Tibial artery (tissue), 4 donors: ENCODE data around the gene SLC35F2.

Source experiments
- DNase-seq, 2 donors: peaks; one replicate each; pipeline ENCODE4 v3.0.0-alpha.2; 2019
- H3K27ac ChIP-seq, 2 donors: fragments of 200-600 bp; sonication (generic) in 1 of 2; 1 replicate in 1 of 2; 2 replicates in 1 of 2; pipeline ENCODE4 v1.5.1; 2018 to 2019; ENCODE audit warnings: mild to moderate bottlenecking in 1 of 2
- H3K27me3 ChIP-seq, 2 donors: fragments of 200-600 bp; sonication (generic) in 1 of 2; one replicate each; pipeline versions ENCODE4 v1.5.1 to v1.6.0; 2016 to 2019
- H3K36me3 ChIP-seq, 3 donors: fragments of 200-600 bp; sonication (generic) in 2 of 3; one replicate each; pipeline ENCODE4 v1.5.1; 2016 to 2019; ENCODE audit warnings: mild to moderate bottlenecking in 2 of 3
- H3K4me1 ChIP-seq, 4 donors: fragments of 200-600 bp; sonication (generic) in 2 of 4; 1 replicate in 3 of 4; 2 replicates in 1 of 4; pipeline ENCODE4 v1.5.1; 2016 to 2019
- H3K4me3 ChIP-seq, 2 donors: fragments of 200-600 bp; sonication (generic) in 1 of 2; 1 replicate in 1 of 2; 2 replicates in 1 of 2; pipeline ENCODE4 v1.5.1; 2018 to 2019; ENCODE audit warnings: mild to moderate bottlenecking in 2 of 2
- H3K9me3 ChIP-seq, 3 donors: fragments of 200-600 bp; sonication (generic) in 1 of 3; one replicate each; pipeline ENCODE4 v1.5.1; 2016 to 2019
- intact Hi-C: fragments of 100-400 bp; cut with DNase I; formaldehyde crosslinking; loops from one replicate; pipeline ENCODE4 v1.15.0; 2023; ENCODE audit warnings: low total_unique reads
- TF ChIP-seq, protein P1 (sequence below), 2 experiments: fragments of 200-600 bp in 1 of 2; fragments of 450-650 bp in 1 of 2; IDR thresholded peaks; one replicate each; pipeline ENCODE4 v1.5.1; 2017 to 2019; ENCODE audit warnings: antibody characterized with exemption in 2 of 2, mild to moderate bottlenecking in 1 of 2, moderate library complexity in 1 of 2

The SLC35F2 gene

DNA sequence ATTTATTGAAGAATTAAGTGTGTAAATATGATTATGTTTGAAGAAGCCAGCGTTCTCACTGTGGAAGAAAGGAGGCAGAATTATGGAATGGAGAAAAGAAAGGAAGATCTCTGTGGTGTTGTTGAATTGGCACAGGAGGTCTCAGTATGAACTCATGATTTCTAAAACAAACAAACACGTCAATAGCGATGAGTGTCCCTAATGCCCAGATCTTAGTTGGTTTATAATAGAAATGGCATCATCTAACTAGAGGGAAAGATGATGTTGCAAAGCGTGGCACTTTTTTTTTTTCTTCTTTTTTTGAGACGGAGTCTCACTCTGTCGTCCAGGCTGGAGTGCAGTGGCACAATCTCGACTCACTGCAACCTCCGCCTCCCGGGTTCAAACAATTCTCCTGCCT is 107.5 kb downstream of the SLC35F2 start:
- intact Hi-C loops, result no loop called here

DNA sequence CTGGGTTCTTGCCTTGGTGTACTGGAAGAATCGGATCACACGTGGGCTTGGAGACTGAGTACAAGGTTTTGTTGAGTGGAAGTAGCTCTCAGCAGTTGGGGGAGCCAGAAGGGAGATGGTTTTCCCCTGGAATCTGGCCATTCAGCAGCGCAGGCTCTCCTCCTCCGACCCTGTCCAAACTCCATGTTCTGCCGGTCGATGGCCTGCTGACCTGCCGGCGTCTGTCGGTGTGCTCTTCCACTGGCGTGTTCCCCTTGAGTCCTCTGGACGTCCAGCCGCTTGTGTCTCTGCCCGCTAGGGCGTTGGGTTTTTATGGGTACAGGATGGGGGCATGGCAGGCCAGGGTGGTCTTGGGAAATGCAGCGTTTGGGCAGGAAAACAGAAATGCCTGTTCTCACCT is 108.3 kb downstream of the SLC35F2 start:
- intact Hi-C loops, result no loop called here
- no peak for DNase-seq

More for the DNA sequence above, 107.5 kb downstream of the SLC35F2 start:
- no peak for DNase-seq
- no peaks in the 10 kb centered on the region for H3K4me1 ChIP-seq
- H3K9me3 ChIP-seq, result no peaks in the 10 kb centered on the region
- no peak overlapping the region for H3K27ac ChIP-seq
- TF ChIP-seq, protein P1, sequence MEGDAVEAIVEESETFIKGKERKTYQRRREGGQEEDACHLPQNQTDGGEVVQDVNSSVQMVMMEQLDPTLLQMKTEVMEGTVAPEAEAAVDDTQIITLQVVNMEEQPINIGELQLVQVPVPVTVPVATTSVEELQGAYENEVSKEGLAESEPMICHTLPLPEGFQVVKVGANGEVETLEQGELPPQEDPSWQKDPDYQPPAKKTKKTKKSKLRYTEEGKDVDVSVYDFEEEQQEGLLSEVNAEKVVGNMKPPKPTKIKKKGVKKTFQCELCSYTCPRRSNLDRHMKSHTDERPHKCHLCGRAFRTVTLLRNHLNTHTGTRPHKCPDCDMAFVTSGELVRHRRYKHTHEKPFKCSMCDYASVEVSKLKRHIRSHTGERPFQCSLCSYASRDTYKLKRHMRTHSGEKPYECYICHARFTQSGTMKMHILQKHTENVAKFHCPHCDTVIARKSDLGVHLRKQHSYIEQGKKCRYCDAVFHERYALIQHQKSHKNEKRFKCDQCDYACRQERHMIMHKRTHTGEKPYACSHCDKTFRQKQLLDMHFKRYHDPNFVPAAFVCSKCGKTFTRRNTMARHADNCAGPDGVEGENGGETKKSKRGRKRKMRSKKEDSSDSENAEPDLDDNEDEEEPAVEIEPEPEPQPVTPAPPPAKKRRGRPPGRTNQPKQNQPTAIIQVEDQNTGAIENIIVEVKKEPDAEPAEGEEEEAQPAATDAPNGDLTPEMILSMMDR (IDR thresholded peaks at IDR 0.05), result no peak
- H3K4me3 ChIP-seq, result no peak overlapping the region
- no peaks in the 10 kb centered on the region for H3K27me3 ChIP-seq
- H3K36me3 ChIP-seq, result no peaks in the 10 kb centered on the region

DNA sequence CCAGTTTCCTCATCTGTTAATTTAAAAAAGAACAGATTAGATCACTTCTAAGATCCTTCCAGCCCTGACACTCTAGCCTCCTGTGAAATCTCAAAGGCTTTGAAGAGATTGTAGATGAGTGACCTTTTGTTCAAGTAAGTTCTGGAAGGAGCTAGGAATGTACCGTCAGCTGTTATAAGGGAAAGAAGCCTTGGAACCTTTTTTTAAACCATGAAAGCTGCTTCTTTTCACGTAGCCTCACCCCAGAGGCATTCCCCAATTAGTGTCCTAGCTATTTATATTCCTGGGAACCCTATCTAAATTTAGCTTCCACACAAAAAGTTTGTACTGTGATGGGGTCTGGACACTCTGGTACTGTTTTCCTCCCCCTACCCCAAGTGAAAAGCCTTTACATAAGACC is 111.0 kb downstream of the SLC35F2 start:
- no peaks in the 10 kb centered on the region for H3K4me1 ChIP-seq
- H3K9me3 ChIP-seq, result no peaks in the 10 kb centered on the region
- intact Hi-C loops, result no loop called here
- DNase-seq, result no peak
- TF ChIP-seq, protein P1 (IDR thresholded peaks at IDR 0.05), result no peak
- no peak overlapping the region for H3K27ac ChIP-seq
- peaks cover 0 to 3% of the 10 kb centered on the region in 2 donors for H3K27me3 ChIP-seq
- no peaks in the 10 kb centered on the region for H3K36me3 ChIP-seq
- no peak overlapping the region for H3K4me3 ChIP-seq

More for the DNA sequence above, 108.3 kb downstream of the SLC35F2 start:
- H3K27me3 ChIP-seq, result peaks cover 0 to under 1% of the 10 kb centered on the region in 2 donors
- H3K9me3 ChIP-seq, result no peaks in the 10 kb centered on the region
- H3K4me3 ChIP-seq, result no peak overlapping the region
- no peak overlapping the region for H3K27ac ChIP-seq
- TF ChIP-seq, protein P1 (IDR thresholded peaks at IDR 0.05), result no peak
- no peaks in the 10 kb centered on the region for H3K36me3 ChIP-seq
- no peaks in the 10 kb centered on the region for H3K4me1 ChIP-seq

DNA sequence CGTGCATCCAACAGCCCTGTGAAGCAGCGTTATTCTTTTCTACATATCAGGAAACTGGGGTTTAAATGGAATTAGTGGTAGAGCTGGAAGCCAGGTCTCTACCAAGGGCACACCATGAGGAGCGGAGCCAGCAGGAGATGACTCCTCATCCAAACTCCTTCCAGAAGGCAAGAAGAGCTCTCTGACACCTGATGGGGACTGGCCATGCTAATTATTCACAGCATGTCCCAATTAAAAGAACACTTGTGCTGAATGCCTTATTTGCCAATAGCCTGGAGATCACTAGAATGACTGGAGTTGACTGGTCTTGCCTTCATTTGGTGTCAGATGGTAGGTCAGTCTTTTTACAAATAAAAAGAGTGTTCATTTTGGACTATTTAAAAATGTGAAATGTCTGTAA is 113.9 kb downstream of the SLC35F2 start:
- Histone ChIP-seq H3K27ac (no peak overlapping the region), H3K9me3 (no peaks in the 10 kb centered on the region), H3K4me1 (no peaks in the 10 kb centered on the region), H3K27me3 (peaks cover 0 to 3% of the 10 kb centered on the region in 2 donors), H3K4me3 (no peak overlapping the region), H3K36me3 (no peaks in the 10 kb centered on the region)
- no peak for DNase-seq
- TF ChIP-seq, protein P1 (IDR thresholded peaks at IDR 0.05), result no peak
- intact Hi-C loops, result no loop called here

DNA sequence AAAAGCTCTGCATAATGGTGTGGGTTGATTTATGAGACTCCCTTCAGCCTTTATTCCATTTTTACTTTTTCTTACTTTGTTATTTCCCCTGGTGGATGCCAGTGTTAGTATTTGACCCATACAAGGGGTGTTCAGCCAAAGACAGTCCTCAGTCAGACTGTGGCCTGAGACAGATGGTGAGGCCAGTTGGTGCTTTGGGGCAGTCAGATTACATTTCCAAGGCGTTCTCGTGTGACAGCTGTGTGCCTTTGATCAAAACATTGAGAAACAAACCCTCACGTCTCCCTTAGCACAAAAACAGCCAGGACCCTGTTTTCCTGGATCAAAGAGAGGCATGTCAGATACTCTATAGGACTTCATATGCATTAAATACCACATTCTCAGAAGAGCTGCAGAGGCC is 115.4 kb downstream of the SLC35F2 start:
- Histone ChIP-seq H3K27ac (no peak overlapping the region), H3K9me3 (no peaks in the 10 kb centered on the region), H3K4me1 (no peaks in the 10 kb centered on the region), H3K36me3 (no peaks in the 10 kb centered on the region), H3K4me3 (no peak overlapping the region), H3K27me3 (peaks cover 0 to 3% of the 10 kb centered on the region in 2 donors)
- no peak for DNase-seq
- intact Hi-C loops, result no loop called here
- TF ChIP-seq, protein P1 (IDR thresholded peaks at IDR 0.05), result no peak
